Measurements from ENCODE around the gene CYP2A6. TPM values are rescaled to one million over a fixed set of nuclear protein-coding genes. Genes with fewer than 3 reads are reported as not detected.
A peak's percentile ranks its signal among the peaks of the same experiment; 100 is the strongest.
"Not testable (repeated sequence)": the region's sequence is repeated elsewhere in the genome, so short reads cannot be mapped to it uniquely, and the experiment has no call there.

CYP2A6 gene
- total RNA-seq, 2 experiments from 2014 or later, result not detected

DNA sequence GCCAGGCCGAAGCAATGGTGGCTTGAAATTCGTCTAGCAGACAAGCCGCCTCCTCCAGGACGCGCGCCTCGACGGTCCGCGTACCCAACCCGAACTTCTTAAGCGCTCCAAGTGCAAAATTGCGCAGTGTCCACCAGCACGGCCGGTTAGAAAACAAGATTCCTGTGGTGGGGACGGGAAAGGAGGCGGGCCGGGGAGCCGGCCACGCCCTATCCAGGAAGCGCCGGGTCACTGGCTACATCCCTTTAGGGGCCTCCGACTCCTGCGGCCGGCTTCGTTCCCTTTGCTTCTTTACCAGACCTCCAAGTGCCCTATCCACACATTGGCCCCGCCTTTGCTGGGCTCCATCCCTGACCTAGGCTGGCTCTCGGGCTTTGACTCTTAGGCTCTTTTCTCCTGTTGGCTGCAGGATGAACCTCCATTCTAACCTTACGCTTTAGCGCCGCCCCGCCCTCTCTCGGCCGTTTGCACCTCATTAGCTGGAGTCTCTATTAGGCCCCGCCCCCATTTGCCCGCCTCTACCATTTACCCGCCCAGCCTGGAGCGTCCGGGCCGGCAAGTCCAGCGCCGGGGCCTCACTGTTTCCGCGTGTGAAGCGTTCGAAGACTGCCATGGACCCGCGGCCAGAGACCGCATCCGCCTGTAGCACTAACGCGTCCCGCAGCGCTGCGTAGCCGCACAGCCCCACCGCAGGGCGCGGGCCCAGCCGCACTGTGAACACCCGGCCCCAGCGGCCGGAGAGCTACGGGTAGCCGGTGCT is 39.4 kb downstream of the CYP2A6 start:
- POLR2A ChIA-PET, result interaction anchor here (0.6 to 1.0 kb wide), 3 partner anchors 12 to 324 kb away, joined by 3 read pairs; partner anchors contain the start of gene EGLN2
- peak; percentile 76 for ATAC-seq
- Mint-ChIP-seq H3K27me3 (ENCODE audit: low read depth) (peaks cover 21% of the 10 kb centered on the region), H3K4me1 (ENCODE audit: low read depth) (peaks cover 54% of the 10 kb centered on the region), H3K4me3 (peak overlapping the region; percentile 80), H3K36me3 (ENCODE audit: low read depth) (peaks cover 45% of the 10 kb centered on the region), H3K27ac (peak overlapping the region; percentile 61)
- CTCF ChIA-PET, result interaction anchor here (1.4 kb wide), 1 partner anchor 148 kb away, joined by 6 read pairs; no protein-coding TSS in a partner anchor
- H3K9me3 Mint-ChIP-seq (ENCODE audit: insufficient read depth), result not testable (repeated sequence)
- peak; percentile 68 for DNase-seq

DNA sequence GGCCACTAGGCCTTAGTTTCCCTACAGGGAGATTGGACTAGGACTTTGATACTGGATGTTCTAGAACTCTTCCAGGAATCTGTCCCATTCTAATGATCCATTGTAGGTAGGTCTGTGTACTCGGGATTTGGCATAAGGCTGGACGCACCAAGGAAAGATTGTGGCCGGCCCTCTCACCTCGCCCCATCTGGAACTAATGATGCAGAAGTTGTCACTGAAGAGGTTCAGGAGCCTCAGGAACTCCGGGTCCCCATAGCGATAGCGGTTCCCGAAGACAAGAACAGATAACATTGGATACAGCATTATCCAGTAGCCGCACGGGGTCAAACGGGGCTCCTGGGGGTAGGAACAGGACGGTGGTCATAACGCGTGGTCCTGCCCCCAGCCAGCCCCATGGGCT is 40.1 kb downstream of the CYP2A6 start:
- Mint-ChIP-seq H3K4me3 (peak overlapping the region; percentile 80), H3K27me3 (ENCODE audit: low read depth) (peaks cover 19% of the 10 kb centered on the region), H3K27ac (no peak overlapping the region), H3K9me3 (ENCODE audit: insufficient read depth) (no peaks in the 10 kb centered on the region), H3K4me1 (ENCODE audit: low read depth) (peaks cover 61% of the 10 kb centered on the region), H3K36me3 (ENCODE audit: low read depth) (peaks cover 52% of the 10 kb centered on the region)
- ATAC-seq (no peak), DNase-seq (no peak)
- POLR2A ChIA-PET, result no interaction called here
- CTCF ChIA-PET, result interaction anchor here (1.6 kb wide), 1 partner anchor 12 kb away, joined by 3 read pairs; no protein-coding TSS in a partner anchor

DNA sequence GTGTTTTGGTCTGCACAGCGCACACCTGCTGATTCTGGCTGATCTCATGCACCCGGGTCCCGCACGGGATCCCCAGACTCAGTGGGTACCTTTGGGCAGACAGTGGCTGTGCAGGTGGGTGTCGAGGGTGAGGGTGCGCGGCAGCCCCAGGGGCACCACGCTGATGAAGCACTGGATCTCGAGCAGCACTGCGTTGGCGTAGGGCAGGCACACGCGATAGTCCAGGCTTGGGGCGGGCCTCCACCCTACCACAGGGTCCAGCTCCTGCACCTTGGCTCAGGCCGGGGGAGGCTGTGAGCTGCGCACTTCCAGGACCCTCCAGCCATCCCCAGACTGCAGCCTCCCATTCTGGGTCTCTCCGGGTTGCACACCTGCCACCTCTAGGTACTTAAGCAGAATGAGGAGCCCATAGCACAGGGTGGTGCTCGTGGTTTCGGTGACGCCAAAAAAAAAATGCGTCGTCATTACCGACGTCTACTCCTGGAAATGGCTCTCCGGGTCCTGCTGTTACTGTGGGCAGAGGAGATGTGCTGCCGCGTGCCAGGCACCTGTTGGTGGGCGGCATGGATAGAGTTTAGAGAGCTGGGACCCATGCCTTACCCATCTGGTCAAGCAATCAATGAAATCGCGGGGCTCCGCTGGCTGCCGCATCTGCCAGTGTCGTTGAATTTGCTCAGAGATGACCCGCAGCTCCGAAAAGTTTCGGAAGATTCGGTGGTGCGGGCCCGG is 40.7 kb downstream of the CYP2A6 start:
- H3K27ac Mint-ChIP-seq, result no peak overlapping the region
- no peak for DNase-seq
- POLR2A ChIA-PET, result no interaction called here
- peaks cover 67% of the 10 kb centered on the region for H3K4me1 Mint-ChIP-seq (ENCODE audit: low read depth)
- H3K4me3 Mint-ChIP-seq, result peak overlapping the region; percentile 80
- no peaks in the 10 kb centered on the region for H3K9me3 Mint-ChIP-seq (ENCODE audit: insufficient read depth)
- no peak for ATAC-seq
- peaks cover 16% of the 10 kb centered on the region for H3K27me3 Mint-ChIP-seq (ENCODE audit: low read depth)
- CTCF ChIA-PET, result interaction anchor here (1.6 kb wide), 1 partner anchor 11 kb away, joined by 3 read pairs; no protein-coding TSS in a partner anchor
- H3K36me3 Mint-ChIP-seq (ENCODE audit: low read depth), result peaks cover 58% of the 10 kb centered on the region

DNA sequence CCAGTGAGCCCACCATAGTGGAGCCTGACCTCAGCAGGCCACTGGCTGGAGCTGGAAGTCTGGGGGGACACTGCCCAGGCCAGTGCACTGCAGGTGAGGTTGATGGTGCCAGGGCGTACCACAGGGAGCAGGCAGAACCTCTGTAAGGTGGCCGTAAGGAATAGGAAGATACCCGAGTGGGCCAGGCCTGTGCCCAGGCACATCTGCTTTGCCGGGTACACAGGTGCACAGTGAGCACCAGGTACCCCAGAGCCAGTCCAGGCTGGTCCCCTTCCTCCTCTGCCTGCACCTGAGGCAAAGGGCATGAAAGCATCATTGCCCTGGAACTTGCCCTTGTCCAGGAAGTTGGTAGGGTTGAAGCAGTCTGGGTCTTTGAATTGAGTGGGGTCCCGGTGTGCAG is 41.8 kb downstream of the CYP2A6 start:
- ChIA-PET CTCF (interaction anchor here (1.1 to 5.6 kb wide), 6 partner anchors 10 to 144 kb away, joined by 3 to 63 read pairs (median 21); partner anchors contain the start of genes ACTMAP and RAB4B), POLR2A (interaction anchor here (0.6 to 2.4 kb wide), 3 partner anchors 8 to 63 kb away, joined by 3 to 8 read pairs (median 3); partner anchors contain the start of gene EGLN2)
- no peaks in the 10 kb centered on the region for H3K9me3 Mint-ChIP-seq (ENCODE audit: insufficient read depth)
- H3K4me1 Mint-ChIP-seq (ENCODE audit: low read depth), result peaks cover 78% of the 10 kb centered on the region
- H3K4me3 Mint-ChIP-seq, result no peak overlapping the region
- ATAC-seq, result no peak
- peaks cover 67% of the 10 kb centered on the region for H3K36me3 Mint-ChIP-seq (ENCODE audit: low read depth)
- peaks cover 11% of the 10 kb centered on the region for H3K27me3 Mint-ChIP-seq (ENCODE audit: low read depth)
- no peak overlapping the region for H3K27ac Mint-ChIP-seq
- no peak for DNase-seq

DNA sequence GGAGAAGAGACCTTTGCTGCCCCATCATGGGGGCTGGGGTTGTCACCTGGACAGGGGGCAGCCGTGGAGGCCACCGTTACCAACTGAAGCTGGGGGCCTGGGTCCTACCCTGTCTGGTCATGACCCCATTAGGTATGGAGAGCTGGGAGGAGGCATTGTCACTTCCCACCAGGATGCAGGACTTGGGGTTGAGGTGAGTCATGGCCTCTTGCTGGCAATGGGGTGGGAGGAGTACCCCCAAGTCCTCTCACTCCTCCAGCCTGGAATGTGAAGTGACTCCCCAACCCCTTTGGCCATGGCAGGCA is 42.3 kb downstream of the CYP2A6 start:
- Mint-ChIP-seq H3K27me3 (ENCODE audit: low read depth) (peaks cover 10% of the 10 kb centered on the region), H3K4me1 (ENCODE audit: low read depth) (peaks cover 83% of the 10 kb centered on the region), H3K4me3 (no peak overlapping the region), H3K27ac (peak overlapping the region; percentile 69), H3K9me3 (ENCODE audit: insufficient read depth) (no peaks in the 10 kb centered on the region), H3K36me3 (ENCODE audit: low read depth) (peaks cover 71% of the 10 kb centered on the region)
- no peak for ATAC-seq
- ChIA-PET CTCF (interaction anchor here (1.1 to 5.6 kb wide), 7 partner anchors 11 to 144 kb away, joined by 3 to 63 read pairs (median 15); partner anchors contain the start of genes ACTMAP and RAB4B), POLR2A (interaction anchor here (0.6 to 6.1 kb wide), 5 partner anchors 9 to 145 kb away, joined by 3 to 35 read pairs (median 5); partner anchors contain the start of genes EGLN2 and RAB4B)
- no peak for DNase-seq

DNA sequence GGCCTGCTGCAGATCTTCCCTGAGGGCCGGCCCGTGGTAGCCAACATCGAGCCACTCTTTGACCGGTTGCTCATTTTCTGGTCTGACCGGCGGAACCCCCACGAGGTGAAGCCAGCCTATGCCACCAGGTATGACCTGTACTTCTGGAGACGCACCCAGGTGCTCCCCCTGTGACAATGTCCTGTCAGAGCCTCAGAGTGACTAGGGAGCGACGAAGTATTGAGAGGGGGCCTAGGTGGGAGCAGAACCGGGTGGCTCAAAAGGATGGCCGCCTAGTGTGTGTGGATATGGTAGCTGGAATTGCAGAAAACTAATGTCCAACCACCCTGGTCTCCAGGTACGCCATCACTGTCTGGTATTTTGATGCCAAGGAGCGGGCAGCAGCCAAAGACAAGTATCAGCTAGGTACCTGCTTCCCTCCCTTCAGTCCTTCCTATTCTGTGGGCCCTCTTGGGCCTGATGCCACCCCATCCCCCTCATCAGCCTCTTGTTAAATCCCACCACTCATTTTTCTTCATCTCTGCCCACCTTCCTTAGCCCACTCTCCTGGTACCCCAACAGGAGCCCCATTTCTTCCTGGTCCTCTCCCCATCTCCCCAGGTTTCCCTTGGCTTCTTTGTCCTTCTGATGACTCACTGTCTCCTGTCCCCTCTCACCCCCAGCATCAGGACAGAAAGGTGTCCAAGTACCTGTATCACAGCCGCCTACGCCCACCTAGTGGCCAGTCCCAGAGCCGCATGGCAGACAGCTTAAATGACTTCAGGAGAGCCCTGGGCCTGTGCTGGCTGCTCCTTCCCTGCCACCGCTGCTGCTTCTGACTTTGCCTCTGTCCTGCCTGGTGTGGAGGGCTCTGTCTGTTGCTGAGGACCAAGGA is 42.9 kb downstream of the CYP2A6 start:
- Mint-ChIP-seq H3K27ac (peak overlapping the region; percentile 95), H3K27me3 (ENCODE audit: low read depth) (peaks cover 6% of the 10 kb centered on the region), H3K4me3 (peak overlapping the region; percentile 95), H3K4me1 (ENCODE audit: low read depth) (peaks cover 89% of the 10 kb centered on the region), H3K36me3 (ENCODE audit: low read depth) (peaks cover 75% of the 10 kb centered on the region), H3K9me3 (ENCODE audit: insufficient read depth) (no peaks in the 10 kb centered on the region)
- no peak for DNase-seq
- CTCF ChIA-PET, result interaction anchor here (0.8 to 5.6 kb wide), 21 partner anchors 9 to 202 kb away, joined by 3 to 63 read pairs (median 5); partner anchors contain the start of genes ACTMAP, COQ8B, EGLN2 and ITPKC
- ATAC-seq, result no peak
- POLR2A ChIA-PET, result interaction anchor here (1.2 to 6.1 kb wide), 4 partner anchors 9 to 144 kb away, joined by 3 to 35 read pairs (median 6); partner anchors contain the start of genes EGLN2 and RAB4B

DNA sequence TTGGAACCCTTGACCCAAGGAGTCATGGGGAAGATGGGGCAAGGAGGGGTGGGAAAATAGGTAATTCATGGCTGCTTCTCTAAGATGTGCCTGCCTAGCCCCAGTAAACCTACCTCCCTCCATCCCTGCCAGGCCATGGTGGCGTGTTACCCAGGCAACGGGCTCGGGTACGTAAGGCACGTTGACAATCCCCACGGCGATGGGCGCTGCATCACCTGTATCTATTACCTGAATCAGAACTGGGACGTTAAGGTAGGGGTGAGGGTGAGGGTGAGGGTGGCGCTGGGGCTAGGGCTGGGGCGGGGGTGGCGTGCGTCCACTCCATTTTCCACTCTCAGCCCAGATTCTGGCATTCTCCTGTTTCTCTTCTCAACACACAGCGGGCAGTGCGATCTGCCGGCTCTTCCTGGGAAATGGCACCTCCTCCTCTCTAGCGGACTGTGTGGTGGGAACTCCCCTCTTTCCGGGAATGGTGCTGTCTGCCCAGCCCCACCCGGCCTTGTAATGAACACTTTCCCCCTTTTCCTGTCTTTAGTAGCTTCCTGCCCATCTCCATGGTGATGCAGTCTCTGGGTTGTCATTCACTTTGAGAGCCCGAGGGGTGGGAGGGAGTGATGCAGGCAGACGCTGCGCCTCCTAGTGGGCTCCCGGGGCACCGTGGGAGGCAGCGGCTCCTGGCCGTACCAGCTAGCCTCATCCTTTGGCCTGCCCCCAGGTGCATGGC is 43.7 kb downstream of the CYP2A6 start:
- Mint-ChIP-seq H3K9me3 (ENCODE audit: insufficient read depth) (no peaks in the 10 kb centered on the region), H3K4me3 (peak overlapping the region; percentile 95), H3K27ac (peak overlapping the region; percentile 95), H3K36me3 (ENCODE audit: low read depth) (peaks cover 82% of the 10 kb centered on the region), H3K27me3 (ENCODE audit: low read depth) (peaks cover under 1% of the 10 kb centered on the region), H3K4me1 (ENCODE audit: low read depth) (peaks cover 94% of the 10 kb centered on the region)
- DNase-seq (peak; percentile 86), ATAC-seq (peak; percentile 56)
- ChIA-PET POLR2A (interaction anchor here (0.6 to 6.1 kb wide), 6 partner anchors 8 to 195 kb away, joined by 3 to 35 read pairs (median 4); partner anchors contain the start of genes EGLN2 and RAB4B), CTCF (interaction anchor here (0.8 to 5.6 kb wide), 27 partner anchors 8 to 550 kb away, joined by 3 to 63 read pairs (median 5); partner anchors contain the start of genes ACTMAP, COQ8B, EGLN2 and ITPKC)

DNA sequence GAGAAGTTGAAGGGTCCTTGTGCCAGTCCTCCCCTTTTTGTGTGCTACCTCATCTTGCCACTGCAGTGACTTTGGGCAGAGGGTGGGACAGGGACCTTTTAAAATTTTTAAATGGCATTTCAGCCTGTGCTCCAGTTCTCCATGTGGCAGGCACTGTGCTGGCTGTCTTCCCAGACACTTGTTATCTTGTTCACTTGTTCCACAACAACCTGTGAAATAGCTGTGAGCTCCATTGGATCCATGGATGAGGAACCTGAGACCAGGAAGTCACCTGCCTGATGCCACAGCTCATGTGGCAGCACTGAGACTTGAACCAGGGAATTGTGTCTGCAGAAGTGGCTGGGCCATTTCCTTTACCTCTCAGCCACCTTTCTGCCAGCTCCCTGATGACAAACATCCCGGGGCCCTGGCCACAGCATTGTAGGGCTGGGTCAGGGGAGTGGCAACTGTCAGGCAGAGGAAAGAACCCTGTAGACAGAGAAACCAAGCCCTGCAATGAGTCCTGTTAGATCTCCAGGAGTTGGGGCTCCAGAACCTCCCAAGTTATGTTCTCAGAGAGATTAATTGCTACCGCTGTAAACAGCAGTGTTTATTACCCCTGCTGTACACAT is 44.9 kb downstream of the CYP2A6 start:
- DNase-seq, result peak; percentile 65

DNA sequence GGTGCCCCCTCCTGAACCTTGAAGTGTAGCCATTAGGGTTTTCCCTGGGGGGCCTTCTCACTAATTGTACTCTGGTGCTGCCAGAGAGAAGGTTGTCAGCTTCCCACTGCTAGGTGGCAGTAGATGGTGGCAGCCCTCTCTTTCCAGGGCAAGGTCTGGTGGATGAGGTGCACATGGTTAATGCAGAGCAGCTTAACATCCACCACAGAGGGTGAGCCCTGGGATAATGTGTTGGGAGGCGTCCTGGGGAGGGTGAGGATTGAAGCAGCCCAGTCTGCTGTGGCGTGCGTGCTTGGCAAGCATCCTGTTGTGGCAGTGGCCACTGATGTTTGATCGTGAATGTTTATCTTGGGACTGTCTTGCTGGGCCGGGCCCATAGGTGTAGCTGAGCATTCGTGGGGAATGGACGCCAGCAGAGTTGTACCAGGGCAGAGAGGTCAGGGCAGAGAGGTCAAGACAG is 45.4 kb downstream of the CYP2A6 start:
- H3K27ac Mint-ChIP-seq, result peak overlapping the region; percentile 95
- ChIA-PET CTCF (interaction anchor here (1.0 to 5.6 kb wide), 8 partner anchors 10 to 339 kb away, joined by 3 to 63 read pairs (median 10); partner anchors contain the start of genes ACTMAP, RAB4B and SNRPA), POLR2A (interaction anchor here (0.8 to 6.1 kb wide), 4 partner anchors 27 to 142 kb away, joined by 3 to 35 read pairs (median 6); partner anchors contain the start of gene RAB4B)
- peak overlapping the region; percentile 95 for H3K4me3 Mint-ChIP-seq
- H3K4me1 Mint-ChIP-seq (ENCODE audit: low read depth), result peaks cover 92% of the 10 kb centered on the region
- peaks cover 84% of the 10 kb centered on the region for H3K36me3 Mint-ChIP-seq (ENCODE audit: low read depth)
- DNase-seq, result no peak
- no peaks in the 10 kb centered on the region for H3K9me3 Mint-ChIP-seq (ENCODE audit: insufficient read depth)
- ATAC-seq, result no peak
- no peaks in the 10 kb centered on the region for H3K27me3 Mint-ChIP-seq (ENCODE audit: low read depth)

More for the DNA sequence above, 44.9 kb downstream of the CYP2A6 start:
- Mint-ChIP-seq H3K4me1 (ENCODE audit: low read depth) (peaks cover 94% of the 10 kb centered on the region), H3K27ac (peak overlapping the region; percentile 95), H3K9me3 (ENCODE audit: insufficient read depth) (no peaks in the 10 kb centered on the region), H3K4me3 (peak overlapping the region; percentile 95), H3K27me3 (ENCODE audit: low read depth) (no peaks in the 10 kb centered on the region), H3K36me3 (ENCODE audit: low read depth) (peaks cover 83% of the 10 kb centered on the region)
- POLR2A ChIA-PET, result interaction anchor here (1.0 to 6.1 kb wide), 4 partner anchors 27 to 142 kb away, joined by 3 to 35 read pairs (median 6); partner anchors contain the start of genes COQ8B, ITPKC and RAB4B
- ATAC-seq, result no peak
- CTCF ChIA-PET, result interaction anchor here (1.0 to 5.6 kb wide), 13 partner anchors 9 to 552 kb away, joined by 3 to 63 read pairs (median 9); partner anchors contain the start of genes ACTMAP, RAB4B and SNRPA
